Neural progenitor cell (in vitro differentiated cells): Measurements from ENCODE around the gene GIN1. TPM values are rescaled to one million over a fixed set of nuclear protein-coding genes. Genes with fewer than 3 reads are reported as not detected.

Source experiments
- DNase-seq: peaks from one replicate; pipeline ENCODE4 v3.0.0-alpha.2; 2016; ENCODE audit warnings: low spot score
- H2AFZ ChIP-seq: fragments of 200-600 bp; sonication (generic); replicated peaks from 2 replicates; pipeline ENCODE4 v1.6.1; 2016; ENCODE audit warnings: antibody characterized with exemption
- H3F3A ChIP-seq: fragments of 200-600 bp; sonication (generic); 2 replicates; pipeline ENCODE4 v1.6.1; 2016; ENCODE audit warnings: antibody characterized with exemption, low read depth
- H3K27ac ChIP-seq: fragments of 200-600 bp; sonication (generic); 2 replicates; pipeline ENCODE4 v1.5.1; 2016; ENCODE audit warnings: mild to moderate bottlenecking
- H3K27me3 ChIP-seq: fragments of 200-600 bp; sonication (generic); 2 replicates; pipeline ENCODE4 v1.6.1; 2016; ENCODE audit warnings: mild to moderate bottlenecking, moderate library complexity
- H3K36me3 ChIP-seq: fragments of 200-600 bp; sonication (generic); 2 replicates; pipeline ENCODE4 v1.5.1; 2016
- H3K4me1 ChIP-seq: fragments of 200-600 bp; sonication (generic); 2 replicates; pipeline ENCODE4 v1.6.1; 2016; ENCODE audit warnings: mixed run types
- H3K4me2 ChIP-seq: fragments of 200-600 bp; sonication (generic); 2 replicates; pipeline ENCODE4 v1.6.1; 2016
- H3K4me3 ChIP-seq: fragments of 200-600 bp; sonication (generic); 2 replicates; pipeline ENCODE4 v1.5.1; 2016
- H3K79me2 ChIP-seq: fragments of 200-600 bp; sonication (generic); 2 replicates; pipeline ENCODE4 v1.6.1; 2016; ENCODE audit warnings: low read depth
- H3K9ac ChIP-seq: fragments of 200-600 bp; sonication (generic); 2 replicates; pipeline ENCODE4 v1.6.1; 2016
- H3K9me3 ChIP-seq: fragments of 200-600 bp; sonication (generic); 2 replicates; pipeline ENCODE4 v1.5.1; 2016; ENCODE audit warnings: low read depth
- H4K20me1 ChIP-seq: fragments of 200-600 bp; sonication (generic); 2 replicates; pipeline ENCODE4 v1.6.1; 2016; ENCODE audit warnings: low read depth
- H3K27ac Mint-ChIP-seq: 3 replicates; pipeline ENCODE4 v1.8.0; 2021; ENCODE audit warnings: mixed read lengths
- H3K27me3 Mint-ChIP-seq: 2 replicates; pipeline ENCODE4 v1.8.0; 2022; ENCODE audit warnings: low read depth, mild to moderate bottlenecking, inconsistent platforms, moderate library complexity, mixed read lengths; ENCODE audit not compliant: insufficient read depth
- H3K36me3 Mint-ChIP-seq: 3 replicates; pipeline ENCODE4 v1.8.0; 2021; ENCODE audit warnings: mixed read lengths
- H3K4me1 Mint-ChIP-seq: 3 replicates; pipeline ENCODE4 v1.8.0; 2021; ENCODE audit warnings: mixed read lengths
- H3K4me3 Mint-ChIP-seq: 3 replicates; pipeline ENCODE4 v1.8.0; 2021; ENCODE audit warnings: mild to moderate bottlenecking, moderate library complexity, mixed read lengths
- H3K9me3 Mint-ChIP-seq: 3 replicates; pipeline ENCODE4 v1.8.0; 2020; ENCODE audit warnings: mixed read lengths
- CTCF ChIP-seq: fragments of 200-600 bp; sonication (generic); IDR thresholded peaks from 2 replicates; pipeline ENCODE4 v1.5.1; 2017; ENCODE audit warnings: antibody characterized with exemption, mild to moderate bottlenecking
- EZH2 ChIP-seq: fragments of 200-600 bp; sonication (generic); IDR thresholded peaks from 2 replicates; pipeline ENCODE4 v1.6.1; 2017; ENCODE audit warnings: antibody characterized with exemption, mild to moderate bottlenecking, moderate library complexity
- EZH2phosphoT487 ChIP-seq: fragments of 200-600 bp; sonication (generic); IDR thresholded peaks from 2 replicates; pipeline ENCODE4 v1.6.1; 2017; ENCODE audit warnings: antibody characterized with exemption
- total RNA-seq: library from RNA; depleted of rRNA; stranded (reverse); fragments of >200 nt; gene quantifications from 2 replicates; pipeline ENCODE4 v1.2.3, GENCODE V29; 2015; ENCODE audit warnings: low replicate concordance

The GIN1 gene
- total RNA-seq, 1 donor from 2014 or later, result 42.0 TPM

GRCh38 chr5:103138202-103138690 lies 18.3 kb upstream of the GIN1 start:
- no peaks in the 10 kb centered on the region for H3K79me2 ChIP-seq
- Mint-ChIP-seq H3K36me3 (peaks cover 19% of the 10 kb centered on the region), H3K4me3 (no peak overlapping the region), H3K9me3 (peaks cover 6% of the 10 kb centered on the region), H3K27me3 (no peaks in the 10 kb centered on the region), H3K4me1 (no peaks in the 10 kb centered on the region), H3K27ac (no peak overlapping the region)
- H4K20me1 ChIP-seq, result no peaks in the 10 kb centered on the region
- no peaks in the 10 kb centered on the region for H3K4me1 ChIP-seq
- H3F3A ChIP-seq, result peaks cover 12% of the 10 kb centered on the region
- H3K36me3 ChIP-seq, result no peaks in the 10 kb centered on the region
- no peak for DNase-seq
- H3K4me3 ChIP-seq, result no peak overlapping the region
- H3K9ac ChIP-seq, result no peak overlapping the region
- TF ChIP-seq EZH2phosphoT487 (no peak), EZH2 (no peak), CTCF (no peak)
- H2AFZ ChIP-seq, result no peak overlapping the region
- no peaks in the 10 kb centered on the region for H3K9me3 ChIP-seq
- H3K27me3 ChIP-seq, result no peaks in the 10 kb centered on the region
- no peak overlapping the region for H3K4me2 ChIP-seq
- no peak overlapping the region for H3K27ac ChIP-seq

- H3K79me2 ChIP-seq, result no peaks in the 10 kb centered on the region
- no peak overlapping the region for H3K27ac ChIP-seq
- H3K4me2 ChIP-seq, result no peak overlapping the region
- peaks cover 12% of the 10 kb centered on the region for H3F3A ChIP-seq
- no peak overlapping the region for H3K27ac Mint-ChIP-seq
- H4K20me1 ChIP-seq, result no peaks in the 10 kb centered on the region
- H3K9me3 ChIP-seq, result no peaks in the 10 kb centered on the region
- peaks cover 3% of the 10 kb centered on the region for H3K9me3 Mint-ChIP-seq
- no peak for DNase-seq
- no peaks in the 10 kb centered on the region for H3K4me1 ChIP-seq
- no peak overlapping the region for H3K4me3 ChIP-seq
- H2AFZ ChIP-seq, result no peak overlapping the region
- no peaks in the 10 kb centered on the region for H3K4me1 Mint-ChIP-seq
- H3K27me3 ChIP-seq, result no peaks in the 10 kb centered on the region
- H3K36me3 ChIP-seq, result no peaks in the 10 kb centered on the region
- no peak overlapping the region for H3K9ac ChIP-seq
- no peaks in the 10 kb centered on the region for H3K27me3 Mint-ChIP-seq
- no peak overlapping the region for H3K4me3 Mint-ChIP-seq
- TF ChIP-seq EZH2phosphoT487 (no peak), CTCF (no peak), EZH2 (no peak)
- peaks cover 9% of the 10 kb centered on the region for H3K36me3 Mint-ChIP-seq
These were observed 15.5 kb upstream of the GIN1 start for GRCh38 chr5:103135461-103135860.

GRCh38 chr5:103133231-103133630 lies 13.3 kb upstream of the GIN1 start:
- Mint-ChIP-seq H3K4me1 (no peaks in the 10 kb centered on the region), H3K27me3 (no peaks in the 10 kb centered on the region), H3K36me3 (no peaks in the 10 kb centered on the region), H3K4me3 (no peak overlapping the region), H3K9me3 (no peaks in the 10 kb centered on the region), H3K27ac (no peak overlapping the region)
- Histone ChIP-seq H3K4me1 (no peaks in the 10 kb centered on the region), H3K4me2 (no peak overlapping the region), H3K79me2 (peaks cover 4% of the 10 kb centered on the region), H2AFZ (no peak overlapping the region), H3K9ac (no peak overlapping the region), H3K36me3 (no peaks in the 10 kb centered on the region), H4K20me1 (no peaks in the 10 kb centered on the region), H3K4me3 (no peak overlapping the region), H3K27ac (no peak overlapping the region), H3K27me3 (no peaks in the 10 kb centered on the region), H3F3A (peaks cover 5% of the 10 kb centered on the region), H3K9me3 (no peaks in the 10 kb centered on the region)
- DNase-seq, result no peak
- TF ChIP-seq EZH2phosphoT487 (no peak), EZH2 (no peak), CTCF (no peak)
